Mononuclear cell (primary cell): Measurements from ENCODE around the gene PTPRN2. TPM values are rescaled to one million over a fixed set of nuclear protein-coding genes. Genes with fewer than 3 reads are reported as not detected.
"Not testable (repeated sequence)": the region's sequence is repeated elsewhere in the genome, so short reads cannot be mapped to it uniquely, and the experiment has no call there.

Experiments
- H3K27me3 ChIP-seq: 2 replicates; pipeline ENCODE4 v1.6.0; 2011; ENCODE audit warnings: low read length, control low read depth; ENCODE audit not compliant: insufficient read depth
- H3K4me1 ChIP-seq: 2 replicates; pipeline ENCODE4 v1.5.1; 2011; ENCODE audit warnings: mild to moderate bottlenecking, low read length, control low read depth; ENCODE audit not compliant: insufficient read depth
- H3K4me3 ChIP-seq: 2 replicates; pipeline ENCODE4 v1.5.1; 2011; ENCODE audit warnings: mild to moderate bottlenecking, low read length, moderate library complexity
- H3K9me3 ChIP-seq: 2 replicates; pipeline ENCODE4 v1.5.1; 2011; ENCODE audit warnings: low read depth, mild to moderate bottlenecking, control low read depth, low read length
- total RNA-seq: library from RNA; depleted of rRNA; stranded (reverse); fragments of >200 nt; gene quantifications from one replicate; pipeline ENCODE4 v1.2.3, GENCODE V29; 2012

Gene PTPRN2
- total RNA-seq, 1 donor, result 0.31 TPM

DNA sequence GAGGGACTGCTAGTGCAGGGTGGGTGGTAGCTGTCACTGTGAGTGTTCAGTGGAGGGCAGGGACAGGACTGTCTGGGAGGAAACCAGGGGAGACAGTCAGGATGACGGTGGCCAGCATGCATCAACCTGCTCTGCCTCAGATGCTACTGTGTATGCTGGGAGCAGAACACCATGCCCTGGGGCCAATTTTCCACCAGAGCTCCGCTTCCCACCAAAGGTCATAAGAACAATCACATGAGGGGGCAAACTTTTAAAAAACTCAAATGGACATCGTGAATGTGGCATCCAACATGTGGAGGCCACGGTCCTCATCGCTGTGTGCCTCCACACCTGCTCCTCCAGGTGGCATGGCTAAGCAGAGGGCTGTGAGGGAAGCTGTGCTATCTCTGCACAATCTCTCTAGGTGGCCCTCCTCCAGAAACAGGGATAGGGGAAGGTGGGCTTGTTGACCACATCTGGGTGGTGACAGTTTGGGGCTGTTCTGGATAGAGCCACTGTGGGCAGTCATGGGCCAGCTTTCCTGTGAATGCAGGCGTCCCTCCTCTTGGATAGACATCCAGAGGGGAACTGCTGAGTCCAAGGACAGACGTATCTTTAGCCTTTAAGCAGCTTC, 411.0 kb downstream of the PTPRN2 start:
- Histone ChIP-seq H3K4me3 (no peak overlapping the region), H3K27me3 (no peaks in the 10 kb centered on the region), H3K4me1 (no peaks in the 10 kb centered on the region), H3K9me3 (no peaks in the 10 kb centered on the region)

DNA sequence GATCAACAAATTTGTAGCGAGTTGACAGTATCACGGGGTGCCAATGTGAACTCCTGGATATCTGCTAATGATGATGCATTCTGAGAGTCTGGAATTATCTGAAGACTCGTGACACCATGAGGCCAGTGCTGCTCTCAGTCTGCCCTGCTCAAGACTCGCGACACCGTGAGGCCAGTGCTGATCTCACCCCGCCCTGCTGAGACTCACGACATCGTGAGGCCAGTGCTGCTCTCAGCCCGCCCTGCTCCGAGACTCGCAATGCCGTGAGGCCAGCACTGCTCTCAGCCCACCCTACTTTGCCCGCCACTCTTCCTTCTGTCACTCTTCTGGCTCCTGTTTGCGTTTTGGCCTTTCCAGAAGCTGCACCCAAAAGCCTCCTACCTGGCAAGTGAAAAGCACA, 411.8 kb downstream of the PTPRN2 start:
- Histone ChIP-seq H3K27me3 (no peaks in the 10 kb centered on the region), H3K4me1 (no peaks in the 10 kb centered on the region), H3K4me3 (no peak overlapping the region), H3K9me3 (no peaks in the 10 kb centered on the region)

DNA sequence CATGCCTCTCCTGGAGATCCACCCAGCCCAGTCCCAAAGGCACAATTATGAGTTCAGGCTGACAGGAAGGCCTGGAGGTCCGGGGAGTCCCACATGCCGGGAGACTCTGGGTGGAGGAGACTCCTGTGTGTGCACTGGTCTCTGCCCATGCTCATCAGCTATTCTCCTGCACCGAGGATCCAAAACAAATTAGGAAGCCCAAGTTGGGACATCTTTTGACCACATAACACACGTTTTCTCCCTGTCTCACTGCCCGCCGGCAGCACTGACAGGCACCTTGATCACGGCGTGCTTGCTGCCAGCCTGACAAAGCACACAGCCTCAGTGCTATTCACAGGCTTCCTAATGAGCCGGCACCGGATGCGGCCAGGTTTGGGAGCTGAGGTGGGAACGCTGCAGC, 412.7 kb downstream of the PTPRN2 start:
- Histone ChIP-seq H3K27me3 (no peaks in the 10 kb centered on the region), H3K4me1 (no peaks in the 10 kb centered on the region), H3K9me3 (no peaks in the 10 kb centered on the region), H3K4me3 (no peak overlapping the region)

DNA sequence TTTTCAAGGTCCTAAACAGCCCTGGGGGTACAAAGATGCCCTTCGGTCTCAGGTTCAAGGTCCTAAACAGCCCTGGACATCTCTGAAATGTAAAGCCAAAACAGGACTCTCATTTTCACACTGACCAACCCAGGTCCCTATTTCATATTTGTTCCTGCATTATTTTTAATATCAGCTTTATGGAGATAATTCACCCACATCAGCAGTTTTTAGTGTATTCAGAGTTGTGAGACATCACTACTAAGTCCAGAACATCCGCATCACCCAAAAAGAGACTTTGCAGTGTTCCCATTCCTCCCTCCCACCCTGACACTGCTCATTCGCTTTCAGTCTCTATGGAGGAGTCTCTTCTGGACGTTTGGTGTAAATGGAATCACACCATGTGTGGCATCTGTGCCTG, 420.2 kb downstream of the PTPRN2 start:
- Histone ChIP-seq H3K4me3 (no peak overlapping the region), H3K4me1 (no peaks in the 10 kb centered on the region), H3K27me3 (no peaks in the 10 kb centered on the region), H3K9me3 (no peaks in the 10 kb centered on the region)

DNA sequence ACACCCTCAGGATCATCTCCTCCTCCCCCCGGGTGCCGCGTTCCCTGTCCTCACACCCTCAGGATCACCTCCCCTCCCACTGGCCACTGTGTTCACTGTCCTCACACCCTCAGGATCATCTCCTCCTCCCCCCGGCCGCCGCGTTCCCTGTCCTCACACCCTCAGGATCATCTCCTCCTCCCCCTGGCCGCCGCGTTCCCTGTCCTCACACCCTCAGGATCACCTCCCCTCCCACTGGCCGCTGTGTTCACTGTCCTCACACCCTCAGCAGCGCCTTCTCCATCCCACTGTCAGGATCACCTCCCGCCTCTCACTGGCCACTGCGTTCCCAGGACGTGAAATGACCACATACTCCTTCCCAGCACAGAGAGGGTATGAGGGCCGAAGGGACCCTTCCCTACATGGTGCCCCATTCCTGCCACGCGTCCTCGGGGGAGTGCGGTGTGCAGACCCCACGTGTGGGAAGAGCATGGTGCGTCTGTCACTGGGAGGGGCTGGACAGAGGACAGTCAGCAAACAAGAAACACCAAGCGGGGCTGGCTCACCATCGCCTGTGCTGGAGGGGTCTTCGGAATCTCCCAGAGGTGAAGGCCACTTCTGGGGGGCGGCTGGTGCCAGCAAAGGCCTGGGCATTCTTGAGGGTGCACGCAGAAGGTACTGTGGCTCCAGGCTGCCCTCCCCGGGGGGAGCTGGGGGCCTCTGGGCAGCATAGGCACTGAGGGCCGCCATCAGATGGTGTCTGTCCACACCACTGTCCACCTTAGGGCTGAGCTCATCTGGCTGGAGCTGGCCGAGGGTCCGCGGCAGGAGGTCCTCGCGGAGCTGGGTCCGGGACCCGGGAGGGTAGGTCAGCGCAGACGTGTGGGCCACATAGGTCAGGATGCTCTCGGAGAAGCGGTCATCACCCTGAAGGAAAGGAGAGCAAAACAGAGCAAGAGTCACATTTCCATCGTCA, 421.0 kb downstream of the PTPRN2 start:
- Histone ChIP-seq H3K27me3 (no peaks in the 10 kb centered on the region), H3K9me3 (no peaks in the 10 kb centered on the region), H3K4me3 (no peak overlapping the region), H3K4me1 (no peaks in the 10 kb centered on the region)

DNA sequence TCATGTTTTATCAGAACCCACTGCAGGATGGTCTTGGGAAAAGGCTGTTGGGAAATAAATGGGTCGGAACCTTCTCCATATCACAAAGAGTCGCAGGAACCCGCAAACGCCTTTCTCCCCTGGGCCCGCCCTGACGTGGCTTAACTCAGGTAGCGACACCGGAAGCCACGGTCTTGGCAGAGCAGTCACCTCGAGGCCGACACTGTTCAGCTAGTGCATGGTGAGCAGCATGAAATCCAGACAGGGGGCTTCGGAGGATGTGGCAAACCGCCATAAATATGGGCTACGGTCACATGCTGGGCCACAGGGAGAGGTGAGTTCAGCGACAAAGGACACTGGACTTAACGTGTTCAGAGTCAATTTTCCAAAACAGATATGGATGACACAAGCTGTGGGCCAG, 421.9 kb downstream of the PTPRN2 start:
- H3K4me3 ChIP-seq, result no peak overlapping the region
- no peaks in the 10 kb centered on the region for H3K4me1 ChIP-seq
- no peaks in the 10 kb centered on the region for H3K9me3 ChIP-seq
- H3K27me3 ChIP-seq, result no peaks in the 10 kb centered on the region

DNA sequence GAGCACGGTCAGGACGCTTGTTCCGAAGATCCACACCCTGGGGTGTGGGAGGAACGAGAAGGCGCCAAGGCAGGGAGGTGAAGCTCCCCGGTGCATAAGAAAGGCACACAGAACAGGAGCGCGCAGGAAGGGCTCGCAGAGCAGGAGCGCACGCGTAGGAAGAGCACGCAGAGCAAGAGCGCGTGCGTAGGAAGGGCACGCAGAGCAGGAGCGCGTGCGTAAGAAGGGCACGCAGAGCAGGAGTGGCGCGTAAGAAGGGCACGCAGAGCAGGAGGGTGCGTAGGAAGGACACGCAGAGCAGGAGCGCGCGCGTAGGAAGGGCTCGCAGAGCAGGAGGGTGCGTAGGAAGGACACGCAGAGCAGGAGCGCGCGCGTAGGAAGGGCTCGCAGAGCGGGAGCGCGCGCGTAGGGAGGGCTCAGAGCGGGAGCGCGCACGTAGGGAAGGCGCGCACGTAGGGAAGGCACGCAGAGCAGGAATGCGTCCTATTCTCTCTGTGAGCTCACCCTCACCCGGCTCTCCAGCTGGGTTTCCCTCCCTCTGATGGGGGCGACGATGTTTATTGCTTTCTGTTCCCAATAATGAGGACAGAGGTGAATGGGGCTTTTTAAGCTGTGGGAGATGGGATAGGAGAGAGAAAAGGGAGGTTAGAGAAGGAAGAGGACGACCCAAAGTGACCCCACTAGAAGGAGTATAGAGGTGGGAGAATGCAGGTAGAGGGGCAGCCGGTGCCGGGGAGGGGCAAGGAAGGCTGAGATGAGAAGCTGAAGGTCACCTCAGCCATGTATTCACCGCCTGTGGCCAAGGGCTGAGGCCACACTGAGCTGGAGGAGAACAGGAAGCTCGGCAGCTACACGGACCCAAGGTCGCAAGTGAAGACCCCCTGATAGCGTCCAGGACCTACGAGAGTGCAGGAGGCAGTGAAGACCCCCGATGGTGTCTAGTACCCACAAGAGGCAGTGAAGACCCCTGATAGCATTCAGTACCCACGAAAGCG, 423.2 kb downstream of the PTPRN2 start:
- no peaks in the 10 kb centered on the region for H3K9me3 ChIP-seq
- H3K27me3 ChIP-seq, result no peaks in the 10 kb centered on the region
- no peaks in the 10 kb centered on the region for H3K4me1 ChIP-seq
- no peak overlapping the region for H3K4me3 ChIP-seq

DNA sequence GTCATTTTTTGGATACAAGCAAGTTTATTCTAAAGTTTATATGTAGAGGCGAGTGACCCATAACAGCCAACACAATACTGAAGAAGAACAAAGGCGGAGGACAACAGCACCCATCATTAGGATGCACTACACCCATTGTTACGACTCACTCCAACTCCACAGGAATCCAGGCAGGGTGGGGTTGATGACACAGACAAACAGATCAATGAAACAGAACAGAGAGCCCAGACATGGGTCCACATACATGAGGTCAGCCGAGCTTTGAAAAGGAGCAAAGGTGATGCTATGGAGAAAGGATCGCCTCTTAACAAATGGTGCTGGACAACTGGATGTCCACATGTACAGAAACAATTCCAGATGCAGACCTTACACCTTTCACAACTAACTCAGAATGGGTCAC, 426.4 kb downstream of the PTPRN2 start:
- Histone ChIP-seq H3K27me3 (no peaks in the 10 kb centered on the region), H3K9me3 (no peaks in the 10 kb centered on the region), H3K4me1 (no peaks in the 10 kb centered on the region), H3K4me3 (no peak overlapping the region)

DNA sequence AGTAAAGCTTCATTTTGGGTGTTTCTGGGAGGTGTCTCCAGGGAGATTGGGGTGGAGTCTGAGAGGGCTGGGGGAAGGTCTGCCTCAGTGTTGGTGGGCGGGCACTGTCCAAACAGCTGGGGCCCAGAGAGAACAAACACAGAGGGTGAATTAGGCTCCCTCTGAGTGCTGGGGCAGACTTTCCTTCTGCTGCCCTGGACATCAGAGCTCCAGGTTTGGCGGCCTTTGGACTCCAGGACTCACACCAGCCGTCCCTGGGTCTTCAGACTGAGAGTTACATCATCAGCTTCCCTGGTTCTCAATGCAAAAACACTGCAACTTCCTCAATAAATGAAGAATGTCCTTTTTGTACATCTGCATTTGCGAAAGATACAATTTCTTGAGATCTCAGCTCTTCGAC, 427.4 kb downstream of the PTPRN2 start:
- no peaks in the 10 kb centered on the region for H3K4me1 ChIP-seq
- H3K4me3 ChIP-seq, result no peak overlapping the region

DNA sequence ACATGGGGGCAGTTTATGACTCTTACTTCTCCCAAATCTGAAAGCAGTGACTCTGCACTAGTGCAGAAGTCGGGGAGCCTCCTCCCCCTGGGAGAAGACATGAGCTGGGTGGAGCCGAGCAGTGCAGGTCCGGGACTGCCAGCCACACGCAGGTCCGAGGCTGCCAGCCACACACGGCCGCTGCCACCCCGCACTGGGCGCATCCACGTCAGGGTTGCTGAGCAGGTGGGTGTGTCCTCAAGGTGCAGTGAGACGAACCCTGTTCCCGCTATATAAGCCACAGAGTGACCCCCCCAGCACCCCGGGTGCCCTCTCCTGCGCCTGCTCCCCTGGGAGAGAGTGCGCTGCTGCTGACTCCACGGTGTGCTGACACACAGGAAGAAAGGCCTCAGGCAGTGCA, 430.2 kb downstream of the PTPRN2 start:
- Histone ChIP-seq H3K4me1 (no peaks in the 10 kb centered on the region), H3K4me3 (no peak overlapping the region), H3K9me3 (no peaks in the 10 kb centered on the region), H3K27me3 (no peaks in the 10 kb centered on the region)

More for the DNA sequence above, 427.4 kb downstream of the PTPRN2 start:
- H3K27me3 ChIP-seq, result no peaks in the 10 kb centered on the region
- no peaks in the 10 kb centered on the region for H3K9me3 ChIP-seq

DNA sequence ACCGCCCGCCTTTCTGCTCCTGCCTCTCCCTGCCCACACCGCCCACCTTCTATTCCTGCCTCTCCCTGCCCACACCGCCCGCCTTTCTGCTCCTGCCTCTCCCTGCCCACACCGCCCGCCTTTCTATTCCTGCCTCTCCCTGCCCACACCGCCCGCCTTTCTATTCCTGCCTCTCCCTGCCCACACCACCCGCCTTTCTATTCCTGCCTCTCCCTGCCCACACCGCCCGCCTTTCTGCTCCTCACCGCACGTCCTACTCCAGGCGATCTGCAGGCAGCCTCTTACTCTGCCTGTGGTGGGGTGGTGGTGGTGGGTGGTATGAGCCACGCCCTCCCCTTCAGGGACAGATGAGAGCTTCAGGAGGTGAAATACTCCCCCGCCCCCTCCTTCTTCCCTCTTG, 436.4 kb downstream of the PTPRN2 start:
- H3K27me3 ChIP-seq, H3K4me3 ChIP-seq, H3K4me1 ChIP-seq, H3K9me3 ChIP-seq: not testable (repeated sequence)

DNA sequence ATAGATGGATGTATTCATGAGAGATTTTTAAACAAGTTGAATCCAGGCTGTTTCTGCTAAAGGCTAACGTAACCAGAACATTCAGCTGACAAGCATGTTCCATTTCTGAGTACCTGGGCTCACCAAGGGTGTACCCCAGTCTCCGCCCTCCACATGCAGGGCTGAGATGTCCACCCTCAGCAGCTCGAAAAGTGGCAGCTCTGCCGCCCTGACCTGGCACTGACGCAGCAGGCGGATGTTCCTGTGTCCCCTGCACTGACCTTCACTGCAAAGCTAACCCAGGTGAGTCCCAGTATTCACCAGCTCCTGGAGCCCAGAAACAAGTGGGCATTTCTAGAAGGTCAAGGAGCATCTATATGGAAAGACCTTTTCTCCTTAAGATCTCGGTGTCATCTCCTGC, 437.4 kb downstream of the PTPRN2 start:
- Histone ChIP-seq H3K4me1 (no peaks in the 10 kb centered on the region), H3K4me3 (no peak overlapping the region), H3K27me3 (no peaks in the 10 kb centered on the region), H3K9me3 (no peaks in the 10 kb centered on the region)

DNA sequence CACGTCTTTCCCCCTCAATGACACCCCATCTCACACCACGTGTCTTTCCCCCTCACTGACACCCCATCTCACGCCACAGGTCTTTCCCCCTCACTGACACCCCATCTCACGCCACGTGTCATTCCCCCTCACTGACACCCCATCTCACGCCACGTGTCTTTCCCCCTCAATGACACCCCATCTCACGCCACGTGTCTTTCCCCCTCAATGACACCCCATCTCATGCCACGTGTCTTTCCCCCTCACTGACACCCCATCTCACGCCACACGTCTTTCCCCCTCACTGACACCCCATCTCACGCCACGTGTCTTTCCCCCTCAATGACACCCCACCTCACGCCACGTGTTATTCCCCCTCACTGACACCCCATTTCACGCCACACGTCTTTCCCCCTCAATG, 440.2 kb downstream of the PTPRN2 start:
- H3K4me3 ChIP-seq, H3K27me3 ChIP-seq, H3K4me1 ChIP-seq, H3K9me3 ChIP-seq: not testable (repeated sequence)

DNA sequence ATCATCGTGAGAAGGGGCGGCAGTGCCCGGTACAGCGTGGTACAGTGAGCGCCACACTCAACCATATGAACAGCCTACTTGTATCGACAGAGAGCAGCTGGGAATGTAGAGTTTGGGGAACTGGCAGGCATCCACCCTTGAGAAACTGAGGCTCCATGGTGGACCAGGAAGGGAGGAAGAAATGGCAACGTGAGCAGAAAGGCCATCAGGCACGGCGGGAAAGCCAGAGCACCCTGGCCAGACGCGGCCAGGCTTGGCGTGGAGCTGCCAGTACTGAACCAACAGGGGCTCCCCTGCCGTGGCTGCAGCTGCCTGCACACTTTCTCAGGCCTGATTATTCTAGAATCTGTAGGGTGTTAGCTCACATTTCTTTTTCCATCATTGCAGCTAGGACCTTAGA, 442.3 kb downstream of the PTPRN2 start:
- no peaks in the 10 kb centered on the region for H3K27me3 ChIP-seq
- no peaks in the 10 kb centered on the region for H3K9me3 ChIP-seq
- H3K4me3 ChIP-seq, result no peak overlapping the region
- no peaks in the 10 kb centered on the region for H3K4me1 ChIP-seq
